ENCODE data around the gene SPATA33.
"Not testable (repeated sequence)": the region's sequence is repeated elsewhere in the genome, so short reads cannot be mapped to it uniquely, and the experiment has no call there.

Gene SPATA33

DNA sequence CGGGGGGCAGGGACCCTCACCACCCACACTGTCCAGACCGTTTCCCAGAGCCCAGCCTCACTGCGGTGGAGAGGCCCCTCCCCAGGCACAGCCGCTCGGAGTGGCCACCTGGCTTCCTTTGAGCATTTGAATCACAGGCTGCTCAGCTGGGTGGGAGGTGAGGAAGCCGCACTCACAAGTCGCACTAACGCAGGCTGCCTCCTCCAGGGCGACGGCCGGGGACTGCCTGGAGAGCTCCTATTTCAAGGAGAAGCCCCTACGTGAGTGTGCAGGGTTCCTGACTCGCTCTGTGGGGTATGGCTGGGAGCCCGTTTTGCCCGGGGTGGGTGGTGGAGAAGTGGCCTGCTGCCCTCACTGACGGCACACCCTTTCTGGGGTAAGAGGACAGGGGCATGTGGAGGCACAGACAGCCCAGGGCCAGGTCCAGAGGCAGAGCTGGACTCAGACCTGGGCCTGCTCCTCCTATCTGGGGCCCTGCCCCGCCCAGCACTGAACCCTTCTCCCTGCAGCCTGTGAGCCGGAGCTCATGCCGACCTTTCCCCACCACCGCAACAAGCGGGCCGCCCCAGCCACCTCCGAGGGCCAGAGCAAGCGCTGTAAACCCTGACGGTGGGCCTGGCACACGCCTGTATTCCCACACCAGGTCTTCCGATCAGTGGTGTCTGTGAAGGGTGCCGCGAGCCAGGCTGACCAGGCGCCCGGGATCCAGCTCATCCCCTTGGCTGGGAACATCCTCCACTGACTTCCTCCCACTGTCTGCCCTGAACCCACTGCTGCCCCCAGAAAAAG, 37.6 kb downstream of the SPATA33 start:
- no peak for DNase-seq

DNA sequence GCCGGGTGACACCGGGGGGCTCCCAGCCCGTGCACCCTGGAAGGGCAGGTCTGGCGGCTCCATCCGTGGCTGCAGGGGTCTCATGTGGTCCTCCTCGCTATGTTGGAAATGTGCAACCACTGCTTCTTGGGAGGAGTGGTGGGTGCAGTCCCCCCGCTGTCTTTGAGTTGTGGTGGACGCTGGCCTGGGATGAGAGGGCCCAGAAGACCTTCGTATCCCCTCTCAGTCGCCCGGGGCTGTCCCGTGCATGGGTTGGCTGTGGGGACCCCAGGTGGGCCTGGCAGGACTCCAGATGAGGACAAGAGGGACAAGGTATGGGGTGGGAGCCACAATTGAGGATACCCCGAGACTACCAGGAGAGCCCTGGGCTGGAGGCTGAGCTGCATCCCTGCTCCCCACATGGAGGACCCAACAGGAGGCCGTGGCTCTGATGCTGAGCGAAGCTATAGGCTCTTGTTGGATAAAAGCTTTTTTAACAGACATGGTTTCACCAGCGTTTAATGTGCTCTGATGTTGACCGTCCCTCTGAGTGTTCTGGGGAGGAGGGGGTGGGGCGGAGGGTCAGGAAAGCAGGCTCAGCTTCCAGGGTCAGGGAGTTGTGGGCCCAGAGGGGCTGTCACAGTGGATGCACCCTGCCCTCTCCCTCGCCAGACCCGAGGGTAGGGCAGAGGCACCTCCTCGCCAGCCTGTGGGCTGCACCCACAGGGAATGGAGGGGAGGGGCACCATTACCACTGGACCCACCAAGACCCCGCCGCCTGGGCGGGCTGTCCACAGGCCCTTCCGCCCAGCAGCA, 38.4 kb downstream of the SPATA33 start:
- no peak for DNase-seq

DNA sequence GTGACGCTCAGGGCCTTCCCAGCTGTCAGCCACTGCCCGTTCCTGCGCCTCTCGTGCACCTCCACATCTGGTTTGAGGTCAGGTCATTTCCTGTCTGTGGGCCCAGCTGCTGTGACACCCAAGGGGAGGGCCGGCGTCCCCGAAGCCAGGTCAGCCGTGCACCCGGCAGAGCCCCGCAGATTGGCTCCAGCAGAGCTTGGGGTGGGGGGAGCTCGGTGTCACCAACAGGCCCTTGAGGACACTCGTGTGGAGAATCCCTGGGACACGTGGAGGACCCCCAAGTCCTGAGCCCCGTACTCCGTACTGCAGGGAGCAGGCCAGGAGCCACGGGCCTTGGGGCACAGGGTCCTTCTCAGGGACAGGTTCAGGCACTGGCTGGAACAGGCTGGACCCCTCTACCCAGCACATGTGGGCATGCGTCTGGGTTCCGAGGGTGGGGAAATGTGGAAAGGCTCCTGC, 39.1 kb downstream of the SPATA33 start:
- peak; percentile 42 for DNase-seq

DNA sequence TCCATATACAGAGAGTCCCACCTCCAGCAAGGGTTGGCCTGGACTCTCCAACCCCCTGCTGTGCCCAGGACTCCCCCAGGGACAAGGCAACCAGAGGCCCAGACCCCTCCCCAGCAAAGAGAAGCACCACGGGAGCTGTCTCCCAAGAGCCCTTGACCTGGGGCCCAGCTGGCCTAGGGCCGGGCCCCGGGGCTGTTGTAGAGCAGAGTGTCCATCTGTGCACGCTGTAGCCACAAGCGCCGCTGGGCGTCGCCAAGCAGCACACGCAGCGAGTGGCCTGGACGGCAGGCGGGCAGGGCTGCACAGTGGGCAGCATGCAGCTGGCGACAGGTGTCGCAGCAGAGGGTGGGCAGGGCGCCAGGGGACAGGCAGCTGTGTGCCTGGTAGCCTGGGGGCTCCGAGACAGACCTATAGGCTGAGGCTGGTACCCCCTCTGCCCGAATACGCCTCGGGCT, 39.6 kb downstream of the SPATA33 start:
- DNase-seq = no peak

DNA sequence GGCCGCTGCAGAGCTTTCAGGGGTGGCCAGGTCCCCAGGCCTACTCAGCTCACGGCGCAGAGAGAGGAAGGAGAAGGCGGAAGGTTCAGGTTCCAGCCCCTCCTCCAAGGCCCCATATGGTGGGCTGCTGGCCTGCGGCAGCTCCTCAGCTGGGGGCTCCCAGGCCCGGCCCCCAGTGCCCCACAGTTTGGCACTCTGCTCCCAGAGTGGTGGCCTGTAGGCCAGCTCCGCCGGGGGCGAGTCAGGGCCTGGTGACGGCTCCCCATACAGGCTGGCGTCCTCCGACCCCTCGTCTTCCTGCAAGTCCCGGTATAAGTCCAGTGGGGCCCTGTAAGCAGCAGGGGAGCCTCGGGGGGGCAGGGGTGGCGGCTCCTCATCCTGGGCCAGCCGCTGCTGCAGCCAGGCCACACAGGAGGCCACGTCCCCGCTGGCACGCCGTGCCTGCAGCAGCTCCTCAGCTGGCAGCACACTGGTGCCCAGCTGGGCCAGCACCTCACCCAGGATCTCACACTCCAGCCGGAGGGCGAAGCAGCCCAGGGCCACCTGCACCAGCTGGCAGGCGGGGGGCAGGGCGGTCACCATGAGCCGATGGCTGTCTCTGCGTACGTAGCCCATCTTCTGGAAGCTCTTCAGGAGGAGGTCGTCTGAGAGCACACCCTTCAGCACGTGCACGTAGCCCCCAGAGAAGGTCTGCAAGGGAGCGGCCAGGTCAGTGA, 40.1 kb downstream of the SPATA33 start:
- no peak for DNase-seq

DNA sequence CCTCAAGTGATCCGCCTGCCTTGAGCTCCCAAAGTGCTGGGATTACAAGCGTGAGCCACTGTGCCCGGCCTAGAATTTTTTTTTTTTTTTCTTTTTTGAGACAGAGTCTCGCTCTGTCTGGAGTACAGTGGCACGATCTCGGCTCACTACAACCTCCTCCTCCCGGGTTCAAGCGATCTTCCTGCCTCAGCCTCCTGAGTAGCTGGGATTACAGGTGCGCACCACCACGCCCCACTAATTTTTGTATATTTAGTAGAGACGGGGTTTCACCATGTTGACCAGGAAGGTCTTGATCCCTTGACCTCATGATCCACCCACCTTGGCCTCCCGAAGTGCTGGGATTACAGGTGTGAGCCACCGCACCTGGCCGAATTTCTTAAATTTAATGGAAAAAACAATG, 41.1 kb downstream of the SPATA33 start:
- DNase-seq = not testable (repeated sequence)

DNA sequence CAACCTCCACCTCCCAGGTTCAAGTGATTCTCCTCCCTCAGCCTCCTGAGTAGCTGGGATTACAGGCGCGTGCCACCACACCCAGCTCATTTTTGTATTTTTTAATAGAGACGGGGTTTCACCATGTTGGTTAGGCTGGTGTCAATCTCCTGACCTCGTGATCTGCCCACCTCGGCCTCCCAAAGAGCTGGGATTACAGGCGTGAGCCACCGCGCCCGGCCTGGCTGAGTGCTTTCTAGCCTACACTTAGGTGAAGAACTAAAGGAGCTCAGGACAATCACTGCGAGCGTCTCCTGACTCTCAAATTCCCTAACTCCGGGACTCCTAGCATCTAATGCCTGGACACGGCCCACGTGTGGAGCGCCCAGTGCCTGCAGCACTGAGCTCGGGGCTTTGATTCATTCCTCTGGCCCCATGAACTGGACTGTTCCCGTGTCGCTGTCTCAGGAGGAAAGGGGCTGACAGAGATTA, 42.0 kb downstream of the SPATA33 start:
- not testable (repeated sequence) for DNase-seq

DNA sequence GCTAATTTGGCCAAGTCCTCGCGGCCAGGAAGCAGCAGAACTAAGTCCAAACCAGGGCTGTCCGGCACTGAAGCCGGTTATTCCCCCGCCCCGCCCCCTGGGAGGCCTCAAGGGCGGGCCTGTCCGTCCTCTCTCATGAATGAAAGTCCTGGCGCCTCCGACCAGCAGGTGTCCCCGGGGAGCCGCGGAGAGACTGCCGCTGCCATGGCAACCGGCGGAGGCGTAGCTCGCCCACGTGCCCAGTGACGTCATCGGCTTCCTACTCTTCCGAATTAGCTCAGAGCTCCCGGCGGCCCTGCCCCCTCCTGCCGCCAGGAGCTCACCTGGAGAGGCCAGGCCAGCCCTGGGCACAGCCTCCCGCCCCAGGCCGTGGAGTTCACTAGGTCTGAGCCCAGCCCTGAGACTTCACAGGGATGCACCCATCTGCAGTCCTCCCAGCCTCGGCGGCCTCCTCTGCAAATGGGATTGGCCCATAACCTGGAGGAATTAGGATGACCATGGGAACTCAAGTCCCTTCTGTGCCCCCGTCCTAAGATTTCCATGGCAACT, 42.5 kb downstream of the SPATA33 start:
- peak; percentile 97 for DNase-seq

DNA sequence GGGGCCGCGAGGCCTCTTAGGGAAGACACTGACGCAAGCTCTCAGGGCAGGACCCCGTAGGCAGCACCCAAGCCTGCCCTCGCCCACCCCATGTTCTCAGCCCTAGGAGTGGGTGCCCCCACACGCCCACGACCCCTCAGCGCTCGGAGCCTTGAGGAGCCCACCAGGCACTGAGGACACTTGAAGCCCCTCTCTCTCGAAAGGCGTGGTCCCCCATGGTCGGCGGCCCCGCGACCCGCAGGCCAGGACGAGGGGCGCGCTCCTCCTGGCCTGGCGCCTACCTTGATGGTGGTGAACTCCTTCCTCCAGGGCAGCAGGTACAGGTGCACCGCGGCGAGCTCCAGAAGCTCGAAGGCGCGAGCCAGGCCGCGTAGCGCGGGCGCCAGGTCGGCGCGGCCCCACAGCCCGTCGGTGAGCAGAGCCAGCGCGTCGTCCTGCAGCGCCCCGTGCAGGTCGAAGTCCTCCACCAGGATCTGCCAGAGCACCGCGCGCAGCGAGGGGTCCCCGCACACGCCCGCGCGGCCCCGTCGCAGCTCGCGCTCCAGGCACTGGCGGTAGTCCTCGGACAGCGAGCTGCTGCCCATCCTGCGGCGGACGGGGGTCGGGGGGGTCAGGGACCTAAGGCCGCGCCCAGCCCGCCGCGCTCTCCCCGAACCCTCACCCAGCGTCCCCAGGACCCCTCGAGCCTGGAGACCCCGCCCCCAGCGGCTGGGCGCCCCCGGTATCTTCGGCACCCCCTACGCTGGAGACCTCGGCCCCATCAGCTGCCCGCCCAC, 43.2 kb downstream of the SPATA33 start:
- peak; percentile 41 for DNase-seq

DNA sequence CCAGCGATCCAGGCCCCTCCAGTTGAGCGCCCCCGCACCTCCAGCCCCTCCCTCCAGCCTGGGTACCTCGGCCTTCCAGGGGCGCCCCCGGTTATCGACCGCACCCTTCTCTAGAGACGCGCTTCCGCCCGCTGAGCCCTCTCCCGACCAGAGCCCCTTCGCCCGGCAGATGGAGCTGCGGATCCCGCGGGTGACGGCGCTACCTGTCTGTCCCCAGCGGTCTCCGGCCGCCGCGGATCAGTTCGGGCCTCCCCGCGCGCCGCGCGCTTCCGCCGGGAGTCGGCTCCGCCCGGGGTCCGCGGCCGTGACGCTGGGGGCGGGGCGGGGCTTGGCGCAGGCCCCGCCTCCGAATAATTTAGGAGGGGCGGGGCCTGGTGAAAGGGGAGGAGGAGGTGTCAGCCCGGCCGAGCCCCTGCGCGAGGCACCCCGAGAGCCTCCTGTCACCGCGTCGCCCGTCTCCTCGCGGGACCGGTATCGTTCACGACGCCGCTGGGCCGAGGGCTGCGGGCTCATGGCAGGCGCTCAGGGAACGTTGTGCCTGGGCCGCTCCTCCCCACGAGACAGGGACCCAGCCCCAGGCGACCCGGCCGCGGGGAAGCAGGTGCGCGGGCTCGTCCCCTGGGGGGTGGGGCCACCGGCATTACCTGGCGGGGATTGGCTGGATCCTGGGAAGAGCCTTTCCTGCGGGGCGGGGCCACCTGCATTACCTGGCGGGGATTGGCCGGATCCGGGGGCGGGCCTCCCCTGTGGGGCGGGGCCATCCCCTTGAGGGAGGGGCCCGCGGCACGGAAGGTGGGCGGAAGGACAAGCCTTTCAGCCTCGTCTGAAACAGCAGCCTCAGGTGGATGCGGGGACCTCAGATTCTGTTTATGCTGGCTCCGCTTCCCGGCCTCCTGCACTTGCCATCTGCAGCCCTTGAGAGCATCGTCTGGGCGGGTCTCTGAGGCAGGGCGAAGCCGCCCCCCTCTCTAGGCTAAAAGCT, 44.1 kb downstream of the SPATA33 start, which contains the start of gene SPATA2L:
Gene SPATA2L, minus strand, starts transcription at position 281 of the 982 bp plus-strand sequence. CDS start 473 bp downstream, outside the sequence.
- DNase-seq = peak; percentile 96

DNA sequence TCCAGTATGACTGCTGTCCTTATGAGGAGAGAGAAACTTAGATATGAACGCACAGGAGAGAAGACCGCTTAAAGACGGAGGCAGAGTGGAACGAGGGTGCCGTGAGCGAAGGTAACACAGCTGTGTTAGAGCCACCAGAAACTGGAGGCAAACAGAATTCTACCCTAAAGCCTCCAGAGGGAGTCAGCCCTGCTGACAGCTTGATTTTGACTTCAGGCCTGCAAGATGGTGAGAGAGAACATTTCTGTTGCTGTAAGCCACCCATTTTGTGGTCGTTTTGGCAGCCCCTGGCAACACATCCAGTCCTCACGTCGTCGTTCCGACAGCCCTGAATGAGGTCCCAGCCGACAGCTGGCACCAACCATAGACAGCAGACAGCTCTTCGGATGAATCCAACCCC, 46.6 kb downstream of the SPATA33 start:
- DNase-seq = no peak

DNA sequence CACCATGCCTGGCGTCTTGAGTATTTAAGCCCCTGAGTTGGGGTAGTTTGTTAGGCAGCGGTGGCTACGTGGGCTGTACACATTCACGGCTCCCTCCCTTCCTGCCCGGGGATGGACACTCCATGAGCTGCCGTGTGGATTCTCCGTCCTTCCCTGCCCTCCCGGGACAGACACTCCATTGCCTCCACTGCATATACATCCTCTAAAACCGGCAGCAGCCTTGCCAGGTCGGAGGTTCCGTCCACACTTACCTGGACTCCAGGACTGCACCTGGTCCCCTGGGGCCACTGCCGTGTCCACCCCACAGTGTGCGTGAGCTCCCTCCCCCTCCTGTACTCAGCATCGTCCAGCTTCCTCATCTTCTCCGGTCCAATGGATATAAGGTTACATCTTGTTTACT, 47.4 kb downstream of the SPATA33 start:
- no peak for DNase-seq

DNA sequence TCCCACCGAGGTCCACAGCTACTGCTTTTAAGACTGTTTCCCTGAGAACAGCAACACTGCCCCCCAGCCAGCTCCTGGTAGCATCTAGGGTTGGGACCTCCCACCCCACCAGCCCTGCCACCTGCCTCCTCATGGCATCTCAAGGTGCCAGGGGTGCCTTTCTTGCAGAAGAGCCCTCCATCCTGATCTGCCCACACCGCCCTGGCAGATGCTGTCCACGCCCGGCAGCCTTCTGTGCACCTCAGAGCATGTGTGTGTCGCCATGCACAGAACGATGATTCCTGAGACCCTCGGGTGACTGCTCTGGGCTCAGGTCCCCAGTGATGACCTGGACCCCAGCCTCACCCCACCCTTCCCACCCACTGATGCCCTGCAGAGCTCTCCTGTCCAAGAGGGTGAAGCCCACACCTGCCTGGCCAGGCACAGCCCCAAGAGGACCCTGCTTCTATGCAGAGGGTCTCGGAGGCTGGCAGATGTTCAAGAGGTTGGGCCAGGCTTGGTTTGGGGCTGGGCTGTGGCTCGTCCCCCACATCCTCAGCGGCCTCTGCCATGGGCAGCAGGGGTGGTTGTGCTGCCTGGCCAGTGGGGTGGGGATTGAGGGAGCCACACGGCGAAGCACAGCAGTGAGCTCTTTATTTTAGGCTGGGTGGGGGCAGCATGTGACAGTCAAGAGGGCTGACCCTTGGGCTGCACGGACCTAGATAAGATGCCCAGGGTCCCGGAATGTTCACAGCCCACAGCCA, 49.1 kb downstream of the SPATA33 start:
- no peak for DNase-seq

DNA sequence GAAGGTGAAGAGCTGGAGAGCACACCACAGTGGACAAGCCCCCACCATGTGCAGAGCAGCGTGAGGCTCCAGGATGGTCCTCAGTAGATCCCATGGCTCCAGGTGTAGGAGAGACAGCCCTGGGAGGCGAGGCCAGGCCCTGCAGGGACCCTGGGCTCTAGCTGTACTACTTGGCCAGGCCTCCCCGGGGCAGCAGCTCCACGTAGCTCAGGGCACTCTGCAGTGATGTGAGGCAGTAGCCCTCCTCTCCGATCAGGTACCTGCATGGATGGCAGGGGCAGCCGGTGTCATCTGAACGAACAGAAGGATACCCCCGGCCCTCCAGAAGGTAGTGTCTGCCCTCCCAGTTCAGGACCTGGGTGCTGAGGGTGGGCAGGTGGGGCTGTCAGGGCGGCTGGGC, 50.1 kb downstream of the SPATA33 start:
- DNase-seq = no peak

DNA sequence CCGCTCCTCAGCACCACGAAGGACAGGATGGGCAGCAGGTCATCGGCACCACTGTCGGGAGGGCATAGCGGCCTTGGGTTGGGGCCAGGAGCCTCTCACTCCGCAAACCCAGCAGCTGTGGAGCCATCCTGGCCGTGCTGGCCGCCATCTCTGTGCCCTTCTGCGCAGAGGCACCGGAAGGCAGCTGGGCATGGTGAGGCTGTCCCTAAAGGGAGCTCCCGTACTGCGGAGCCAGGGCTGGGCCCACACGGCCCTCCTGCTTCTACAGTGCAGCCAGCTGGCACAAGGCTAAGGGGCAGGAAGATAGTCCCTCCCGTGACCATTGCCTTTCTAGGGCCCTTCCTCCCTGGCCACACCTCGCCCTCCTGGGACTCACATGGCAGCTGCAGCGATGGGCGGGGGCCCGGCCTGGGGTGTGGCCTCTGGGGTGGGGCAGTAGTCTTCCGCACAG, 50.9 kb downstream of the SPATA33 start:
- no peak for DNase-seq

DNA sequence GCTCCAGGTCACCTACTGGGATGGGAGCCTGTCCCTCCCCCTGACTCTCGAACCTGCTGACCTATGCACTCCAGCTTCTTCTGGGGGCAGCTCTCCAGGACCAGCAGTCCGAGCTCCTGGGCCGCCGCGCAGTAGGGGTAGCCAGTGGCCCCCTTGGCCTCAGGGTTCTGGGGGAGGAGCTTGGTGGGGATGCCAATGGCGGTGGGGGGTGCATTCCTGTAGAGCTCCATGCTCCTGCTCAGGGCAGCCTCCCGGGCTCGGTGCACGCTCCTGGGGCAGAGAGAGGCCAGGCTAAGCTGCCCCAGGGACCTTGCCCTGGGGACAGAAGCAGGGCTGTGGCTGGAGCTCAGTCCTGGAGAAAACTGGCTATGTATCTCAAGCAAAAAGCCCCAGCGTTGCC, 51.5 kb downstream of the SPATA33 start:
- DNase-seq = no peak

DNA sequence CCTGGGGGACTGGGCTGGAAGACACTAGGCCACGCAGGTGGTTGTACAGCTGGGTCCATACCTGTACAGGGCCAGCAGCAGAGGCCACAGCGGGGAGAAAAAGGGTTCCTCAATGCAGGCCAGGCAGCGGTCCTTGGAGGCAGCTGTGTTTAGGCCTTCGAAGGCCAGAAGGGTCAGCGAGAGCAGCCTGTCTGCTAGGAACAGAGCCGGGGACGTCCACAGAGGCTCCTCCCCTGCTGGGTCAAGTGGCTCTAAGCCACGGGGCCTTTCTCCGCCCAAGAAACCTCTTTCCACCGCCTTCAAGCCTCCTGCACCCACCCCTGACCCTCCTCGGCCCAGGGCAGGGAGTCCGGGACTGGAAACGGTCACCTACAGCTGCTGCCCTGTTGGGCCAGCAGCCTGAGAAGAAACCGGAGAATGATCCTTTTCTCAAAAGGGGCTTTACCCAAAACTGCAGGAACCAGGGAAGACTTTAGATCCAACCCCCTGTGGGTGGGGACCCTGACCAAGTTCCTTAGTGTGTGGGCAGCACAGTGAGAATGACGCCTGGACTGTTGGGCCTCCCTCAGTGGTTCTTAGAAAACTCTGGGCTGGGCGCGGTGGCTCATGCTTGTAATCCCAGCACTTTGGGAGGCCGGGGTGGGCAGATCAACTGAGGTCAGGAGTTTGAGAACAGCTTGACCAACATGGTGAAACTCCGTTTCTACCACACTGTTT, 52.2 kb downstream of the SPATA33 start:
- no peak for DNase-seq

DNA sequence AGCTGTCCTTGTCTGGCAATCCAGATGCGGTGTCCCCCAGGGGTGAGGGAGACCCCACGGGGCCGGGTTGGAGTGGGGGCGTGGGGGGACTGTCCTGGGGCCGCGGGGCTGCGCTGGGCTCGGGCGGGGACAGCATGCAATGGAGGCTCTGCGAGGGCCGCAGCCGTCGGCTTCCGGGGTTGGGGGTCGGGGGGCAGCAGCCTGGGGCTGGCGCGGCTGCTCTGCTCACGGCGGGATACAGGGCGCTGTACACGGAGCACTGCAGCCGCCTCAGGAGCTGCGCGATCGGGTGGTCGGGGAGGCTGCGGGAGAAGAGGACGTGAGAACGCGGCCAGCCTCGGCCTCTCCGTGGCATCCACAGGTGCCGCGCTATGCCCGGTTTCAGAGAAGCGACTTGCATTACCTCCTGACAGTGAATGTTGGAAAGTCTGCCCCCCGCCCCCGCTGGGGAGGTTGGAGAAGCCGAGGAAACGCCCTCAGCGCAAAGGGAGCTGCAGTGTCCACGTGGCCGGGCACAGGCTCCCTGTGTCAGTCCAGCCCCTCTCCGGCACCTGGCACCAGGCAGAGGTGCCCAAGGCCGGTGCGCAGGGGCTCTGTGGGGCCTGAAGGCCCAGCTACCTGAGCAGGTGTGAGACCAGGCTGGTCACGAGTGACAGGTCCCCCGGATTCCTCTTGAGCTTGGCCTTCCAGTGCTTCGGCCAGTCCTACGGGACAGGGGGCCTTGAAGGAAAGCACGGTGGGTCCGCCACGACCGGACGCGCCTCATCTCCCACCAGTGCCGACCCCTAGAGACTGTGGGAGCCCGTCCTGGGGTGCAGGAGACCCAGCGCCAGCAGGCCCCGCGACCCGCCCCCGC, 53.3 kb downstream of the SPATA33 start:
- no peak for DNase-seq
